ENCODE measurements around the gene ATPAF2.

ATPAF2 gene

GRCh38 chr17:17981330-17981729 is 57.6 kb downstream of the ATPAF2 start:
- H3K4me3 ChIP-seq (ENCODE audit: low read depth, low read length): no peak overlapping the region
- TF ChIP-seq CTCF (IDR thresholded peaks at IDR 0.05; ENCODE audit: borderline replicate concordance, insufficient read depth, low read depth, low read length): no peak

GRCh38 chr17:17979778-17980177 is 59.2 kb downstream of the ATPAF2 start:
- H3K4me3 ChIP-seq (ENCODE audit: low read depth, low read length): no peak overlapping the region
- no peak for TF ChIP-seq CTCF (IDR thresholded peaks at IDR 0.05; ENCODE audit: borderline replicate concordance, insufficient read depth, low read depth, low read length)

GRCh38 chr17:17978481-17979424 is 60.2 kb downstream of the ATPAF2 start:
- TF ChIP-seq CTCF (IDR thresholded peaks at IDR 0.05; ENCODE audit: borderline replicate concordance, insufficient read depth, low read depth, low read length): no peak
- H3K4me3 ChIP-seq (ENCODE audit: low read depth, low read length): no peak overlapping the region

- H3K4me3 ChIP-seq (ENCODE audit: low read depth, low read length): no peak overlapping the region
- TF ChIP-seq CTCF (IDR thresholded peaks at IDR 0.05; ENCODE audit: borderline replicate concordance, insufficient read depth, low read depth, low read length): no peak
Observed at GRCh38 chr17:17976931-17977570, 61.9 kb downstream of the ATPAF2 start.

- no peak overlapping the region for H3K4me3 ChIP-seq (ENCODE audit: low read depth, low read length)
- TF ChIP-seq CTCF (IDR thresholded peaks at IDR 0.05; ENCODE audit: borderline replicate concordance, insufficient read depth, low read depth, low read length): no peak
Observed at GRCh38 chr17:17975436-17975835, 63.5 kb downstream of the ATPAF2 start.

- TF ChIP-seq CTCF (IDR thresholded peaks at IDR 0.05; ENCODE audit: borderline replicate concordance, insufficient read depth, low read depth, low read length): no peak
- H3K4me3 ChIP-seq (ENCODE audit: low read depth, low read length): peak overlapping the region; percentile 47
Observed at GRCh38 chr17:17972952-17973254, 66.1 kb downstream of the ATPAF2 start.

Measured in GM12875 (cell line).